Left lung (tissue), 10 donors: ENCODE data around the gene CNTN5. TPM values are rescaled to one million over a fixed set of nuclear protein-coding genes. Genes with fewer than 3 reads are reported as not detected.

Experiments
- ATAC-seq: fragments of 200-7000 bp; cut with Tn5 transposase; one replicate; pipeline ENCODE4 v1.9.1; 2020; ENCODE audit warnings: moderate library complexity
- DNase-seq, 4 donors: peaks; one replicate each; pipeline ENCODE4 v3.0.0-alpha.2; 2013 to 2020
- H3K27ac ChIP-seq, 2 donors: fragments of 200-600 bp; sonication (generic) in 1 of 2; one replicate each; pipeline versions ENCODE4 v1.5.0 to v1.8.0; 2020 to 2021
- H3K27me3 ChIP-seq, 2 donors: fragments of 200-600 bp; sonication (generic) in 1 of 2; one replicate each; pipeline versions ENCODE4 v1.5.0 to v1.8.0; 2020 to 2021
- H3K36me3 ChIP-seq, 2 donors: fragments of 200-600 bp; sonication (generic) in 1 of 2; one replicate each; pipeline versions ENCODE4 v1.5.0 to v1.8.0; 2020 to 2021
- H3K4me1 ChIP-seq, 2 donors: fragments of 200-600 bp; one replicate each; pipeline ENCODE4 v1.8.0; 2021
- H3K4me3 ChIP-seq, 2 donors: fragments of 200-600 bp; sonication (generic) in 1 of 2; one replicate each; pipeline versions ENCODE4 v1.5.0 to v1.8.0; 2020 to 2021; ENCODE audit warnings: mild to moderate bottlenecking in 1 of 2
- H3K9me3 ChIP-seq, 2 donors: fragments of 200-600 bp; sonication (generic) in 1 of 2; one replicate each; pipeline versions ENCODE4 v1.5.0 to v1.8.0; 2020 to 2021
- CTCF ChIP-seq, 2 donors: fragments of 200-600 bp; sonication (generic) in 1 of 2; IDR thresholded peaks; one replicate each; pipeline versions ENCODE4 v1.5.0 to v1.8.0; 2021; ENCODE audit warnings: antibody characterized with exemption in 2 of 2
- intact Hi-C, 2 donors: fragments of 100-400 bp; cut with DNase I; formaldehyde crosslinking; loops; one replicate each; pipeline versions ENCODE4 v1.11.2 to v1.14.2; 2022
- polyA plus RNA-seq, 6 donors: library from polyadenylated mRNA; unstranded; fragments of 120-200 nt; gene quantifications; one replicate each; pipeline ENCODE4 v1.2.1, GENCODE V29; 2013; ENCODE audit not compliant: insufficient read length in 6 of 6
- total RNA-seq, 2 donors: library from RNA; stranded (reverse); fragmentation: NEBNext Ultra II Directional; extraction: Animal tissue kit (Norgen Biotek cat#: 25700); gene quantifications; one replicate each; pipeline ENCODE4 v1.2.1, GENCODE V29; 2021
- donor health status: DM: no; HTN: yes; CAD: no.
- donor health status: DM: no; HTN: no; CAD: no.

Gene CNTN5
- total and polyA plus RNA-seq, 8 donors: 0.08 to 0.34 (median 0.24) TPM; not detected in 1

DNA sequence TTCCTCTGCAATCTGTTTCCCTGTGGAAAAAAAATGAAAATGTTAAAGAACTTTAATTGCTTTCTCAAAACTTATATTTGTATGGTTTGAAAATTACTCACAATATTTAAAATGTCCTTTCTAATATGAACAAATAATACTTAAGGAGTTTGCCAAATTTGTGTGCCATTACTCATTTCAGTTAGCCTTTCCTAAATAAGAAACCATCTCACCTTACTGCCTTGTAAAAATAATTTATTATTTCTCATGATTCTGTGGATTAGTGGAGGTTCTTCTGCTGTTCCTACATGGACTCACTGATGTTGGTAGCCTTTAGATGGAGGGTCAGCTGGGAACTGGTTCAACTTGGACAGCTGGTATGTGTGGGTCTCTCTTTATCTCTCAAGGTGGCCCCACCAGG is 428.6 kb downstream of the CNTN5 start:
- Histone ChIP-seq H3K4me3 (no peak overlapping the region), H3K9me3 (no peaks in the 10 kb centered on the region), H3K27me3 (no peaks in the 10 kb centered on the region), H3K36me3 (no peaks in the 10 kb centered on the region), H3K4me1 (no peaks in the 10 kb centered on the region), H3K27ac (no peak overlapping the region)
- intact Hi-C loops: no loop called here
- no peak for DNase-seq
- no peak for ATAC-seq
- TF ChIP-seq CTCF (IDR thresholded peaks at IDR 0.05): no peak

DNA sequence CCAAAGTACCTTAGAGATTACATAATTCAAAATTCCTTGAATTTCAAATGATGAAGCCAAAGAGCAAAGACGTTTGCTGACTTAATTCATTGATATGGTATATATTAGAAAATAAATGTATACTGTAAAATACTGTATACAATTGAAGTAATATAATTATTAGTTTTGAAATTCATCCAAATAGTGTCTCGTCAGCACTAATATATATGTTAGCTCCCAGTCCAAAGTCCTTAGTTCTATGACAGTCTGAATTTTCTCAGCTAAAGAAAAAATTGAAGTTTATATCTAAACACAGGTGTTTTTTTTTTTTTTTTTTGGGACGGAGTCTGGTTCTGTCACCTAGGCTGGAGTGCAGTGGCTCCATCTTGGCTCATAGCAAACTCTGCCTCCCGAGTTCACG is 431.3 kb downstream of the CNTN5 start:
- DNase-seq: no peak

GRCh38 chr11:99461913-99462312 is 441.2 kb downstream of the CNTN5 start:
- no peak overlapping the region for H3K4me3 ChIP-seq
- intact Hi-C loops: no loop called here
- no peak for TF ChIP-seq CTCF (IDR thresholded peaks at IDR 0.05)

More for the DNA sequence above, 431.3 kb downstream of the CNTN5 start:
- Histone ChIP-seq H3K4me3 (no peak overlapping the region), H3K27me3 (no peaks in the 10 kb centered on the region), H3K9me3 (peaks cover 0 to 3% of the 10 kb centered on the region in 2 donors), H3K27ac (no peak overlapping the region), H3K36me3 (no peaks in the 10 kb centered on the region), H3K4me1 (no peaks in the 10 kb centered on the region)
- intact Hi-C loops: no loop called here
- no peak for ATAC-seq
- no peak for TF ChIP-seq CTCF (IDR thresholded peaks at IDR 0.05)

GRCh38 chr11:99464985-99465384 is 444.2 kb downstream of the CNTN5 start:
- Histone ChIP-seq H3K36me3 (no peaks in the 10 kb centered on the region), H3K27me3 (no peaks in the 10 kb centered on the region), H3K9me3 (peaks cover 0 to 5% of the 10 kb centered on the region in 2 donors), H3K27ac (no peak overlapping the region), H3K4me1 (no peaks in the 10 kb centered on the region), H3K4me3 (no peak overlapping the region)
- DNase-seq (no peak), ATAC-seq (no peak)
- intact Hi-C loops: no loop called here
- TF ChIP-seq CTCF (IDR thresholded peaks at IDR 0.05): no peak

More at GRCh38 chr11:99461913-99462312, 441.2 kb downstream of the CNTN5 start:
- Histone ChIP-seq H3K36me3 (no peaks in the 10 kb centered on the region), H3K9me3 (peaks cover 0 to 5% of the 10 kb centered on the region in 2 donors), H3K4me1 (no peaks in the 10 kb centered on the region), H3K27ac (no peak overlapping the region), H3K27me3 (no peaks in the 10 kb centered on the region)
- ATAC-seq: no peak
- DNase-seq: no peak

DNA sequence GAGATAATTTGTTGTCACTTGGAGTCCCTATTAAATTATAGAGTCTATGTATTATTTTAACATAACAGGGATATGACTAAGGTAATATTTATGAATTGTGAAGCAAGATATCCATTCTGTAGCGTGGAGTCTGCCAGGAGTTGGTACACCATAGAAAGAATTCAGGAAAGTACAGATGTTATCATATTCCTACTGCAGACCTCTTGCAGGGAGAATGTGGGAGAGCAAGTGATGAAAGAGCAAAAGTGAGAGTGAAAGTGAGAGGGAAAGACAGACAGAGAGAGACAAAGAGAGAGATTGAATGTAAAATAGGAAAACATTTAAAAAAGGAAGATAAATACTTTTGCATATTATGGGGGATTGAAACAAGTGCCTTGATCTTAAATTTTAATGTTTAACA is 468.8 kb downstream of the CNTN5 start:
- H3K27ac ChIP-seq: no peak overlapping the region
- H3K9me3 ChIP-seq: peaks cover 0 to 2% of the 10 kb centered on the region in 2 donors
- intact Hi-C loops: no loop called here
- no peaks in the 10 kb centered on the region for H3K4me1 ChIP-seq
- TF ChIP-seq CTCF (IDR thresholded peaks at IDR 0.05): no peak
- H3K27me3 ChIP-seq: no peaks in the 10 kb centered on the region
- no peaks in the 10 kb centered on the region for H3K36me3 ChIP-seq
- ATAC-seq: no peak
- DNase-seq: no peak
- no peak overlapping the region for H3K4me3 ChIP-seq
